WERI-Rb-1 (cell line): ENCODE data around the gene SORBS1.

Source experiments
- DNase-seq: peaks from one replicate; pipeline ENCODE4 v3.0.0-alpha.2; 2020
- H3K27ac ChIP-seq: fragments of 250-450 bp; sonication (Bioruptor Pico); 2 replicates; pipeline ENCODE4 v1.5.1; 2020; ENCODE audit warnings: mild to moderate bottlenecking, moderate library complexity
- H3K27me3 ChIP-seq: fragments of 250-450 bp; sonication (Bioruptor Pico); 2 replicates; pipeline ENCODE4 v1.5.1; 2021; ENCODE audit warnings: mild to moderate bottlenecking, low read depth, moderate library complexity; ENCODE audit not compliant: insufficient read depth, severe bottlenecking
- H3K36me3 ChIP-seq: fragments of 250-450 bp; sonication (Bioruptor Pico); 2 replicates; pipeline ENCODE4 v1.5.1; 2020; ENCODE audit warnings: mild to moderate bottlenecking, moderate library complexity
- H3K4me3 ChIP-seq: 2 replicates; pipeline ENCODE4 v1.5.1; 2011; ENCODE audit warnings: low read depth, mild to moderate bottlenecking, control low read depth, low read length
- H3K9me3 ChIP-seq: fragments of 250-450 bp; sonication (Bioruptor Pico); 2 replicates; pipeline ENCODE4 v1.5.1; 2021; ENCODE audit warnings: mild to moderate bottlenecking, moderate library complexity; ENCODE audit not compliant: severe bottlenecking
- CTCF ChIP-seq: IDR thresholded peaks from 2 replicates; pipeline ENCODE4 v1.5.1; 2011; ENCODE audit warnings: low read depth, mild to moderate bottlenecking, control low read depth, inconsistent platforms, low read length

The SORBS1 gene

GRCh38 chr10:95293631-95294030, 267.5 kb downstream of the SORBS1 start:
- Histone ChIP-seq H3K4me3 (no peak overlapping the region), H3K27ac (no peak overlapping the region), H3K36me3 (no peaks in the 10 kb centered on the region), H3K27me3 (no peaks in the 10 kb centered on the region), H3K9me3 (no peaks in the 10 kb centered on the region)
- no peak for DNase-seq
- TF ChIP-seq CTCF = no peak

GRCh38 chr10:95291365-95292039, 269.7 kb downstream of the SORBS1 start:
- Histone ChIP-seq H3K36me3 (peaks cover 5% of the 10 kb centered on the region), H3K4me3 (peak overlapping the region; percentile 52), H3K27ac (peak overlapping the region; percentile 90), H3K27me3 (no peaks in the 10 kb centered on the region), H3K9me3 (no peaks in the 10 kb centered on the region)
- DNase-seq = no peak
- TF ChIP-seq CTCF = no peak

- TF ChIP-seq CTCF = 0 out of 2 replicates have a peak, but pooled peaks have one; percentile 17
- H3K27ac ChIP-seq = peak within 1 kb of the TSS; percentile 90
- H3K4me3 ChIP-seq = peak within 1 kb of the TSS; percentile 83
- DNase-seq = peak; percentile 82
- no peaks in the 10 kb centered on the region for H3K9me3 ChIP-seq
- peaks cover 5% of the 10 kb centered on the region for H3K36me3 ChIP-seq
- H3K27me3 ChIP-seq = no peaks in the 10 kb centered on the region
Measured at GRCh38 chr10:95290461-95291364, 270.5 kb downstream of the SORBS1 start, which contains the start of gene PDLIM1. Gene PDLIM1, minus strand, starts transcription at chr10:95291003. Its CDS starts 88 bp downstream, at chr10:95290915.

- peak overlapping the region; percentile 83 for H3K4me3 ChIP-seq
- no peaks in the 10 kb centered on the region for H3K27me3 ChIP-seq
- DNase-seq = no peak
- no peaks in the 10 kb centered on the region for H3K9me3 ChIP-seq
- TF ChIP-seq CTCF = no peak
- peaks cover 5% of the 10 kb centered on the region for H3K36me3 ChIP-seq
- H3K27ac ChIP-seq = peak overlapping the region; percentile 90
Measured at GRCh38 chr10:95289921-95290421, 271.2 kb downstream of the SORBS1 start.

DNA sequence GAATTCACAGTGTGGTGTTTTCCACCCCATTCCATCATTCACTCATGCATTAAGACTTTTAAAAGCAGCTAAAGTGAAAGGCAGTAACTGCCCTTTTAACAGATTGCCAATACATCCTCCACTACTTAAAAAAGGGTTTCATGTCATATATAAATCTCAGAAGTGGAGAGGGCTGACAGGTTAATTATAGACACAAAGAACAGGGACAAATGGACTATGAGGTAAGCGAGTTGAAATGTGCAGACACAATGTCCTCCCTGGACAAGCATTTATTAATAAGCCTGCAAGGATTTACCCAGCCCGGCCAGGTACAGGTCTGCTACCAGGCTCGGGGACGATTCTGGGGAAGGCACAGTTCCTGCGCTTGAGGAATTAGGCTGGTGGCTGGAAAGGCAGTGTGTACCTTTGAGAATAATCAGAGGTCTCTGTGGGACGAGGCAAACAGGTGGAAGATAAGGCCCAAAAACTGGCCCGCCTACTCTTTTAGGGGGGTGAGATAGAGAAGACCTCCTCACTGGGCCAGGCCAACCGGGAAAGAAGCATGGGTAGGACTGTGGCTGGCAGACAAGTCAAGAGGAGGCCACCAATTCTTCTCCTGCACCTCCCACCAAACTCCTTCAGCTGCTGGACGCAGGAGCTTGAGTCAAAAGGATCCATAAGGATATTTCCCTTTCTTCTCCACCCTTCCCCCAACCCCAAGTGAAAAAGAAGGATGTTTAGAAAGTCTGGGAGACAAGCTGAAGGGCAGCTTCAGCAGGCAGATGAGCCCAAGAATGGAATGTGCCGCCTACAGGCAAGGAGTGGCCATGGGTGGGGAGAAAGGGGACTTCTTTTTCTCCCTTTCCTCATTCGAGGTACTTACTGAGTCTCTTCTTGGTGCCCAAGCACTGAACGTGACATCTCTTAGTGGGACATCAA, 271.9 kb downstream of the SORBS1 start:
- H3K27me3 ChIP-seq = no peaks in the 10 kb centered on the region
- H3K36me3 ChIP-seq = peaks cover 9% of the 10 kb centered on the region
- no peak overlapping the region for H3K27ac ChIP-seq
- H3K4me3 ChIP-seq = peak overlapping the region; percentile 83
- peak; percentile 44 for DNase-seq
- TF ChIP-seq CTCF = peak; percentile 54
- H3K9me3 ChIP-seq = no peaks in the 10 kb centered on the region
